NCI-H345 (cell line): Measurements from ENCODE around the gene TUBA4A.

Experiments
- DNase-seq: peaks from one replicate; lab custom pipeline; 2025; lab: John Stamatoyannopoulos, UW

TUBA4A gene

DNA sequence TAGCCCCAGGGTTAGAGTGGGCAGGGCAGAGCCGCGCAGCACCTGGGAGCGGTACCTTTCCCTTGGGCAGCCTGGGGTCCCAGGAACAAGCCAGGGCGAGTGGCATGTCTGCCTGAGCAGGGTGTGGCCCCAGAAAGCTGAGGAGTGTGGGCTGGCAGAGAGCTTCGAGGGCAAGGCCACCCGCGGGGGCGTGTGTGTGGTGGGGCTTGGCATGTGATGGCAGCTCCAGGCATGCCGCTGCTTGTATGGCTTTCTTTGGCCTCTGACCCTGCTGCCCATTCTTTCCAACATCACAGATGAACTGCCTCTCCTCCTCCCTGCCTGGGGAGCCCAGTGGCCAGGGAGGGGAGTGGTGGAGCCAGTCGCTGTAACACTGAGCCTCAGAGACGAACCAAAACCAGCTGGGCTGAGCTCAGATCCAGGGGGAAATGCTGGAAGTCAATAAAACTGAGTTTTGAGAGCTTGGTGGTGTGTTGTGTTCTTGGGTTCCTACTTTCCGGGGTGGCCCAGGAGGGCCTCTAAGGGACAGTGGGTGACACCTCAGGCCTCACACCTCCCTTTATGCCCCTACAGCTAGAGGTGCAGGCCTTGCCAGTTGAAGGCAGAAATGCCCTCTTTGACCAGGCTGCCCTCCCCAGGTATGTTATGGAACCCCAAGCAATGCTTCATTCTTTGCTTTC lies 32.9 kb upstream of the TUBA4A start:
- DNase-seq, result no peak

DNA sequence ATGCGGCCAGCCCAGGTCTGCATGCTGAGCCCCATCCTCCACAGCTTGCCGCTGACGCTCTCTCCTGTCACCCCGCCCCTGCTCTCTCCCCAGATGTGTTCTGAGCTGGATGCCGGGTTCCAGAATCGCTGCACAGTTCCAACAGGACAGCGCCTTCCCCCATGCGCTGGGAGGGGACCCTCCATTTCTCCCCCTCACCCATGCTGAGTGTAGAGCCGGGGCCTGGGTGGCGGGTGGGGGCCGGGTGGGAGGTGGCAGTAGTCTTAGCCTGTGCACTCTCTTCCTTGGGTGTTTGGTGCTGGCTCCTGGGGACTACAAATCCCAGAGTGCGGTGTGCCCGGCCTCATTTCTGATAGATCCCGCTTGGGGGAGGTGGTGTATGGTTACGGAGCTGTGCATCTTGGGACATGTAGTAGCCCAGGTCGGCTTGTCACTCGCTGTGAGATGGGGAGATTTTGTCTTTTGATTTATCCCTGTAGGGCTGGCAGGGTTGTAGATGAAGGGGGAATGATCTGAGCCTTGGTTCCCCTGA lies 32.2 kb upstream of the TUBA4A start:
- DNase-seq, result no peak

DNA sequence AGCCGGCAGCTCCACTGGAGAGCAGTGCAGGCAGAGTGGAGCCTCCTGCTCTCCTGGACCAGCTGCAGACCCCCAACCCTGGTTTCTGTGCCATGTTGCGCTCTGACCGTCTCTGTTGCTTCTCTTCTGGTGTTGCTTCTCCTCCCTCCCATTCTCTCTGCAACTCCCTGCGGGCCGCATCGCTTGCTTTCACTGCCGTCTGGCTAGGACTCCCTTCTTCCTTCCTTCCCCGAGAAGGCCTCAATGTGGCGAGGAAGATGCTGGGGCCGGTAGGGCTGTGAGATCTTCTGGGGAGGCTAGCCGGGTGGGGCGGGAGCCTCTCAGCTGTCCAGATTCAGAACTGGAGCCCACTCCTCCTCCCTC lies 31.6 kb upstream of the TUBA4A start:
- no peak for DNase-seq

DNA sequence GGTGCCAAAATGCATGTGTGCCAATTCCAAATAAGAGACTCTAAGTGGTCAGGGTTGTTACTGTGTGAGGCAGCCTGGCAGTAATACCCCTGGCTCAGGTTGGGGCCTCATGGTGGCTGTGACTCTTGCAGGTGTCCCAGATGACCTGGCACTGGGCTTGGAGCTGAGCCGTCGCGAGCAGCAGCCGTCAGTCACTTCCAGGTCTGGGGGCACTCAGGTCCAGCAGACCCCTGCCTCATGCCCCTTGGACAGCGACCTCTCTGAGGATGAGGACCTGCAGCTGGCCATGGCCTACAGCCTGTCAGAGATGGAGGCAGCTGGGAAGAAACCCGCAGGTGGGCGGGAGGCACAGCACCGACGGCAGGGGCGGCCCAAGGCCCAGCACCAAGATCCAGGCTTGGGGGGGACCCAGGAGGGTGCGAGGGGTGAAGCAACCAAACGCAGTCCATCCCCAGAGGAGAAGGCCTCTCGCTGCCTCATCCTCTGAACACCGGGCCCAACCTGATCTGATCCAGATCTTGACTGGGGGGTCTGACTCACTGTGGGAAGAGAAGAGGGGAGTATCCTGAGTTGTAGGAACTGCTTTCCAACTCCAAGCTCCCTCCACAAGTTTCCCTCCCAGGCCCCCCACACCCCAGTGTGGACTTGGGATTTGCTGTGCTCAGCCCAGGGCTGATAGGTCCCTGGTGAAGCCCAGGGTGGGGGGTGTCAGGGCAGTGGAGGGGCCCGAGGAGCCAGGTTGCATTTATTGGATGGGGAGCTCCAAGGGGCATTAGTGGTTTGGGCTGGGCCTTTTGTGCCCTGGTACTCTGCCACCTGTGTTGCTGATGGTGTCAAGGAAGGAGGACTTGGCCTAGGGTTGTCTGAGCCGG lies 31.0 kb upstream of the TUBA4A start:
- DNase-seq, result no peak

DNA sequence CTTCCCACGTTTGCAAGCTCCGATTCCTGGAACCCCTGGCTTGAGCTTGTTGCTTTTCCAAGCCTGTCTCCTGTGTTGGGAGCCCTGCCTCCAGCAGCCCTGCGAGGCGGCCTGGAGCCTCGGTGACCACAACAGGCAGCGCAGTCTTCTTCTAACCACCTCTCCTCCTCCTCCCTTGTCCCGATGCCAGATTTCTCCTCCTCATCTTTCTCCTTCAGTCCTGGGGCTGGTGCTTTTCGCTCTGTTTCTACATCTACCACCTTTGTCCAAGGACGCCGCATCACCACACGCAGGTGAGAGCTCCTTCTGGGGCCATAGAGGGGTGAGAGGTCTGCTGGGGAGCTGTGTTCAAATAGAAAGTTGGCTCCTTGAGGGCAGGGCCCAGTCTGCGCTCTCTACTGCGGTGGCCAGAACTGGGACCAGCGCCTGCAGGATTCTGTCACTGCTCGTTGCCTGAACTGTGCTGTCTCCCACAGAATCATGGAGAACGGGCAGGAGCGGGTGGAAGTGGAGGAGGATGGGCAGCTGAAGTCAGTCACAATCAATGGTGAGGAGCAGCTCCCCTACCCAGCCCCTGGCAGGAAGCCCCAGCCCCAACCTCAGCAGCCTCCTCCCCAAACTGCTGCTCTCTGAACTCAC lies 29.3 kb upstream of the TUBA4A start:
- no peak for DNase-seq

DNA sequence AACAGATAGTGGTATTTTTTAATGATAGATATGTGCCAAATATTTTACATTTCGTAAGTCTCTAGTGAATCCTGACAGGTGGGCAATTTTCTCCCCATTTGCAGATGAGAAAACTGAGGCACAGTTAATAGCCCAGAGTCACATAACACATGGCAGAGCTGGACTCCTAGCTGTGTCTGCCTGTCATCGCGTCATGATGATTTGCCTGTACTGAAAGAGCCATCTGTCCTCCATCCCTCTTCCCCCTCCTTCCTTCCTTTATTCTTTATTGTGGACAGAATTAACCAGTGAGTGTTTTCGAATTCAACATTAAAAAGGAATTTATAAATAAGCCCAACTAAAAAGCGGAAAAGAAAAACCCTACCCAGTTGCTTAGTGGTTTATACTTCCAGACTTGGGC lies 28.7 kb upstream of the TUBA4A start:
- no peak for DNase-seq

DNA sequence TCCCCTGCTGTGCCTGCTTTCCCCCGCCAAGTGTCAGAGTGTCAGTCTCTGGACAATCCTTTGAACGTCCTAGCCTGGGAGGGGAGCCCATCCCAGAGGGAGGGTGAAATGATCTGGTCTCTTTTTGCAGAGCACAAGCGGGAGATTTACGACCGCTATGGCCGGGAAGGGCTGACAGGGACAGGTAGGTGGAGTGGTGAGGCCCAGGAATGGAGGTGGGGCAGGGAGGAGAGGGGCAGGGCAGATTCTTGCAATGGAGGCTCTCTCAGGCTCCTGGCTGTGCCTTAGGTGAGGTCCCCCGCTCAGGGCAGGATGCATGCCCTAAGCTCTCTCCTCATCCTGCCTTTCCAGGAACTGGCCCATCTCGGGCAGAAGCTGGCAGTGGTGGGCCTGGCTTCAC lies 27.9 kb upstream of the TUBA4A start:
- DNase-seq, result no peak

DNA sequence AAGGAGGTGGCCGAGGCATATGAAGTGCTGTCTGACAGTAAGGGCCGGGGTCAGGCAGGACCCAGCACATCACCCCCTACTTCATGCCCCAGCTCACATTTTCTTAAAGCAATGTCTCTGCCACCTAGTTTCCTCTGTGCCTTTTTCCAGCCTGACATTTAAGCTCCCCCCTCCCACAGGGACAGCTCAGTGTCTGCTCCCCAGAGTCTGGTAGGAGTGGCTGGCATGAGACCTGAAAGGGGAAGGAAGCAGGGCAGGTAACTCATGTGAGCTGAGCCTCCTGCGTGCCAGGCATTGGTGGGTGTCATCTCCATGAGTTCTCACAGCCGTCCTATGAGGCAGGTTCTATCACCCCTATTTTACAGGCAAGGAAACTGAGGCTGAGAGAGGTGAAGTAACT lies 26.9 kb upstream of the TUBA4A start:
- DNase-seq, result no peak

DNA sequence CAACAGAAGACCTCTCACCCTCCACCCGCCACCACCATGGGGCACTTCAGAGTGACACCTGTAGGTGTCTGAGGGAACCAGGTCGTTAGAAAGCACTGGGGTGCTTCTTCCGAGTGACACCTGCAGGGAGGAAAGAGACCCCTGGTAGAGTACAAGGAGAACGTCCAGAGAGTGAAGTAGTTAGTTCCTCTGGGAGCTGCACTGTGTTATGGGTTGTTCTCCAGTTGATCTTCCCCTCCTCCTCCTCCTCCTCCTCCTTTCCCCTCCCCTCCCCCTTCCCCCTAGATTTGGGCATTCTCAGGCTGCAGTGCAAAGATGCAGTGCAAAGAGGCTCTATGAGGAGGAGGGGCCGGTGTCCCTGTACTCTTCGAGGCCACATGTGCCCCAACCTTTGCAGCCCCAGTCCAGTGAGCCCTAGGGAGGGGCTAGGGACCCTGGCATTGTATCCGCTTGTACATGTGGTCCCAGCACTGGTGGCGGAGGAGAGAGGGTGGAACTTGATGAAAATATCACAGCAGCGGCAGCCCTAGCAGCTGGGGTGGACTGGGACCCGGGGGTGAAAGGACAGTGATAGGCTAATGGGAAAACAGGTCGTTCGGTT lies 26.3 kb upstream of the TUBA4A start:
- no peak for DNase-seq

DNA sequence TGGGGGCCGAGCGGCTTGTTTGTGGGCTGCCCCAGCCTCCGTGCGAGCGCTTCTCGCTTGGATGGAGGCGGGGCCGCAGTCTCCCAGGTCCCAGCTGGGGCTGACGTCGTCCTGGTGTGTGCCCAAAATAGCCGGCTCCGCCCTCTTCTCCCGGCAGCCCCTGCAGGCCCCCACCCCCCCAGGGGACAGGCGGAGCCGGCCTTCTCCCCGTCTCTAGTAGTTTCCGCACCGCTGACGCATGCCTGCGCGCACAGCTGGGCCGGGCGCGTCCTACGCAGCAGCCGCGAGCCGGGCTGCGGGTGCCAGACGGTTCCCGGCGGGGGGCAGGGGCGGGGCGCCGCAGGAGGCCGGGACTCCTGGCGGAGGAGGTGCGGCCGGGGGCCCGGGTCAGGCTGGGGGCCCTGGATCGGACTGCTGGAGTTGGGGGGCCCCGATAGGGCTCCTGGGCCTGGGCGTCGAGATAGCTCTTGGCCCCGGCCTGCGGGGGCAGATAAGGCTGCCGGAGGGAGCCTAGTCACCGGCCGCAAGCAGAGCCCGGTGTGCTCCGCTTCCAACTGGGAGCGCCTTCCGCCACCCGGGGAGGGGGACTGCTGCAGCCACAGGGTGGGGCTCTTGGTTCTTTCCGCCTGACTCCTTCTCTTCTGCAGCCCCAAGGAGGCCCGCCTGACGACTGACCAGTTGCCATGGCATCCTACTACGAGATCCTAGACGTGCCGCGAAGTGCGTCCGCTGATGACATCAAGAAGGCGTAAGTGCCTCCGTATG lies 25.6 kb upstream of the TUBA4A start, which contains the start of gene DNAJB2:
TSS of gene DNAJB2 (plus strand) at position 216 of the 765 bp plus-strand sequence. CDS start at position 684, 468 bp downstream.
- peak; percentile 99 for DNase-seq

DNA sequence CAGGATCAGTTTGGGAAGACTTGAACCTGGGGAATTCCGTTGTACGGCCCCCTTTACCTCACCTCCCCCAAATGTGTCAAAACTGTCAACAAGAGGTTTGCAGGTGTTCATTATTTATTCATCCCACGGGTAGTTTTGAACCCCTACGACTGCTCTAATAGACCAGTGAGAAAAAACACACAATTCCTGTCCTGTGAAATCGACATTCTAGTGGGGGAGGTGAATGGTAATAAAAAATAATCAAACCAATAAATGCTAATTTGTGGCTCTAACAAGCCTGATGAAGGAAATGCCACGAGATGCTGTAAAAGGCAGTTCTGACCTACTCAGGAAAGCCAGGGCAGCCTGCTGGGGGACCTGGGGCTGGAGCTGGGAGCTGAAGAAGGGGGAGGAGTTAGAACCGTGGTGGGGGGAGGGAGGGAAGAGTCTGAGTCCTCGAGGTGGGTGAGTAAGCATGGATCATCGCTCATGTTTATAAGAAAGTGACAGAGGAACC lies 25.0 kb upstream of the TUBA4A start:
- no peak for DNase-seq

DNA sequence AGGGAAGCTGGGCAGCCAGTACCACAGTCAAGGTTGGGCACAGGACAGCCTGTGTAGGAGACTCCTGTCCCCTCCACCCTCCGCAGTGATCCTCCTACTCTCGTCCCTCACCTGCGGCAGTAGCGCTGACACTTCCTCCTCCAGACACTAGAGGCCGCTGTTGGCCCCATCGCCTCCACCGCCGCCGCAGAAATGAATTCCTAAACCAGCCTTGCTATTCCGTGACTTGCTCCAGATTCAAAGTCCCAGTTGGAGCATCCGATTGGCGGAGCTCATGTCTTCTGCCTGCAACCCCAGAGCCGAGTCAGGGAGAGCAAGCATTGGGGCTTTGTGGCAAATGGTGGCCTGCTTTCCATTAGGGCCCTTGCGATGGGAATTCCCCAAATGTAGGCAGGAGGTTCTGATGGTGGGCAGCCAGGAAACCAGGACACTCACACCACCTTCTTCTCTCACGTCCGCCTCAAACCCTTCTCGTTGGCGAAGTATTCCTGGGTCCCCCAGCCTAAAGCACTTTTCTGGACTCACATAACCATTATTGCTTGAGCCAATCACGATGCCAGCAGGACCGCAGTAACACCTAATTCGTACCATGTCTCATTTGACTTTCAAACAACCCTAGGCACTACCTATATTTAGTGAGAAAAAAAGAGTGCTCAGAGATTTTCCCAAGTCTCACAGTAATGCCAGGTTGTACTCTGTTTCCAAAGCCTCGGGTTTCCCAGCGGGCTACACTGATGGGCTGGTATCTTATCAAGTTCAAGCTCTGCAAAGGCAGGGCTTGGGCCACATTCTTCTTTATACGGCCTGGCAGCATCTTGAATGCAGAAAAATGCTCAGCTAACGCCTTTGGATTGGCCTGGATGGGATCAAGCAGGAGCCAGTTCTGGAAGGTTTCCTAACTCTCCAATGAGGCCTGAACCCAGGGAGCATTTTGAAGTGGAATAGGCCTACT lies 24.3 kb upstream of the TUBA4A start:
- peak; percentile 80 for DNase-seq

DNA sequence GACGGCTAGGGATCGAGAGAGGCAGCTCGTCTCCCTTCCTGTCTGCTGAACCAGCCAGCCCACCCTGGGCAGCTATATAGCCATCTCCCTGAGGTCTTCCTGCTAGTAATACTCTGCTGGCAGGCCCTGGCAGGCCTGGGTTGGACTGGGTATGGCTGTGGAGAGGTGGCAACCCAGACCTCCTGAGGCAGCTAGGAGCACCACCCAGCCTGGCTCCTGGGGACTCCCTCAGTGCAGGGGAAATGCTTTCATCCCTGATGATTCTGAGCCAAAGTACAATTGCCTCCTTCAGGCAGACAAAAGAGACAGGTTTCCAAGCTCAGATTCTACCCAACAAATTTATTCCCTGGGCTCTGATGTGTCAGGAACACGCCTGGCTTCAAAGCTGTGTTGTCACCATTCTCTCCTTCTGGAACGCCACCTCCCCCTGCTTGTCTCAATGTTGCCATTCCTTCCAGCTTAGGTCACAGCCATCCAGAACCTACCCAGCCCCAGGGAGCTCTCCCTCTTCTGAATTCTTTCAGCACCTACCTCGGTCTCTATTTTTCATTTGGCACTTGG lies 20.7 kb upstream of the TUBA4A start:
- DNase-seq, result no peak

DNA sequence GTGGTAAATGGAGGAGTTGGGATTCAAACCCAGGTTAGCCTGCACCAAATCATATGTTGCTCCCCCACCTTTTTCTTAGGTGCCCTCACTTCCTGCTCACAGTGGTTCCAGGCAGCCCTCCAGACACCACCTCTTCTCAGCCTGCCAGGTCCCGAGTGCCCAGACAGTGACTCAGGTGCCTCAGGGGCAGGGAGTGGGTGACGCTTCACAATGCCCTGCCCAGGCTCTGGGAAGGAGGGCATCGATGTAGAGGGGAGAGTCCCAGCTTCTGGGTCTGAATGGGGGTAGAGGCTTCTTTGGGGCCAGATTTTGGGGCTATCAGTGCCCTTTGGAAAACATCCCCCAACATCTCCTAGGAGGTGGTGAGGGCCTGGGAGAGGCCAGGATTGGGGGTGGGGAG lies 20.2 kb upstream of the TUBA4A start:
- DNase-seq, result no peak

DNA sequence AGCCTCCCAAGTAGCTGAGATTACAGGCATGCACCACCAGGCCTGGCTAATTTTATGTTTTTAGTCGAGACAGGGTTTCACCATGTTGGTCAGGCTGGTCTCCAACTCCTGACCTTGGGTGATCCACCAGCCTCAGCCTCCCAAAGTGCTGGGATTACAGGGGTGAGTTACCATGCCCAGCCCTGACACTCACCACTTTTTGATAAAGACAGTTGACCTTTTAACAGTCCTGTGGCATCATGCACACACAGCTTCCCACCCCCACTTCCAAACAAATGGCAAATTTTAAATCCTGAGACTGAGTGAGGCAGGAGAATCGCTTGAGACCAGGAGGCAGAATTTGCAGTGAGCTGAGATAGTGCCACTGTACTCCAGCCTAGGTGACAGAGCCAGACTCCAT lies 19.3 kb upstream of the TUBA4A start:
- DNase-seq, result no peak

DNA sequence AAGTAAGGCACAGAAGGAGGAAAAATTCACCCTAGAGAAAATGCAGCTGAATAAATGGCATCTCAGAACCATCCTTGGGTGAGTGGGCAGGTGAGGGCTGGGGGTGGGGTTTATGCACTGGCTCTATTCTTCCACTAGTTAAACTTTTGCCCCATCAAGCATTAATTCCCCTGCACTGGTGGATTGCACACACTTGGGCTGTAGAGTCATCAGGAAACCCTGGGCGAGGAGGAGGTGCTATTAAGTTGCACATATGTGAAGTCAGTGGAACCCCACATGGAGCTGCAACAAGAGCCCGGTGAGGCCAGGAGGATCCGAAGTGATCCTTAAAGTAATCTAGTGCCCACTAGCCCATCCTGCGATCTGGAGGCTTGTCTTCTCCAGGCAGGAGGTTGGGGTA lies 18.6 kb upstream of the TUBA4A start:
- no peak for DNase-seq

DNA sequence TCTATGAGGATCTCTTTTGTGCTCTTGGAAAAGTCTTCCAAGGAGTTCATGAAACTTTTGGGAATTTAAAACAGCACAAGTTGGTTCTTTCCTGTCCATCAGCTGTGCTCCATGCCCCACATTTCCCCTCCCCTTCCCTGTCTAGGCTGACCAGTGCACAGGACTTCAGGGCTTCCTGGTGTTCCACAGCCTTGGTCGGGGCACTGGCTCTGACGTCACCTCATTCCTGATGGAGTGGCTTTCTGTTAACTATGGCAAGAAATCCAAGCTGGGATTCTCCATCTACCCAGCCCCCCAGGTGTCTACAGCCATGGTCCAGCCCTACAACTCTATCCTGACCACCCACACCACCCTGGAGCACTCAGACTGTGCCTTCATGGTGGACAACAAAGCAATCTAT lies 17.3 kb upstream of the TUBA4A start:
- DNase-seq, result no peak

DNA sequence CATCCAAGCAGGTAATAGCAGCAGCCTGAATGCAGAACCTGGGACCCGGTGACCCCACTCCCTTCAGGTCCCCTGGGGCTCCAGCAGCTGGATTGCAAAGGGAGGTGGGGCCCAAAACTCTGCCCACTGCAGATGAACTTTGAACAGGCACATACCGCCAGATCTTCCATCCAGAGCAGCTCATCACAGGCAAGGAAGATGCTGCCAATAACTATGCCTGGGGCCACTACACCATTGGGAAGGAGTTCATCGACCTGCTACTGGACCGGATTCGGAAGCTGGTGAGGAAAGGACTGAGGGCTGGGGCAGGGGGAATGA lies 16.3 kb upstream of the TUBA4A start:
- no peak for DNase-seq

DNA sequence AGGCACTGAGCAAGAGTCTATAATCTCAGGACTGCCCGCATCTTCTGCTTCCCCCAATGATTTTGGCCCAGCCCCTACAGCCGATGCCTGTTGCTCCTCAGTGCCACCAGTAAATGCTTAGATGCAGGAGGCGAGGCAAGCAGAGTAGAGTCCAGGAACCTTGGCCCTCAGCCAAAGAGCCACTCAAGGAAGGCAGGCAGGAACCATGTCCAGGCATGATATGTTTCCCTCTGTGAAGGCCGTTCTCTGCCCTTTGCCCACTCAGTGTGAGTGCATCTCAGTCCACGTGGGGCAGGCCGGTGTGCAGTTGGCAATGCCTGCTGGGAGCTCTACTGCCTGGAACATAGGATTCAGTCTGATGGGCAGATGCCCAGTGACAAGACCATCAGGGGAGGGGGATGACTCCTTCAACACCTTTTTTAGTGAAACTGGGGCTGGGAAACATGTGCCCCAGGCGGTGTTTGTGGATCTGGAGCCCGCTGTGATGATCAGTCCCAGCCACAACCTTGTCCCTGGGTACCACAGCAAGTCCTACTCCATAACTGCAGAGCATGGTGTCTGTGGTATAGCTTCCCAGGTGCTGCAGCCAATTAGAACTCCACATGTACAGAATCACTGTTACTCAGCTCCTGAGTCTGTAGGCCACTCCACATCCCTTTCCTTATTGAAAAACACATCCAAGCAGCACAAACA lies 15.8 kb upstream of the TUBA4A start:
- DNase-seq, result peak; percentile 10

DNA sequence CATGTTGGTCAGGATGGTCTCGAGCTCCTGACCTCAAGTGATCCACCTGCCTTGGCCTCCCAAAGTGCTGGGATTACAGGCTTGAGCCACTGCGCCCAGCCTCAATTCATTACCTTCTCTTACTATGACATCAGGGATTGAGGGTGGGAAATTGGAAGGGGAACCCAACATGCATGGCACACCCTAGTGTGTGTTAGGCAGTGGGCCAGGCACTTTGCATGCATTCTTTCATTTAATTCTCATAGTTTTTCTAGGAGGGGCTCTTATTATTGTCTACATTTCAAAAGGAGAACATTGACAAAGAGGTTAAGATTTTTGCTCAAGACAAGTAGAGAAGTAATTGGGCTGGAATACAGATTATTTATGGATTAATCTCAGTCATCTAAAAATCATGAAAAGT lies 14.6 kb upstream of the TUBA4A start:
- DNase-seq, result no peak
